ENCODE data around the gene OSGEP.

DNA sequence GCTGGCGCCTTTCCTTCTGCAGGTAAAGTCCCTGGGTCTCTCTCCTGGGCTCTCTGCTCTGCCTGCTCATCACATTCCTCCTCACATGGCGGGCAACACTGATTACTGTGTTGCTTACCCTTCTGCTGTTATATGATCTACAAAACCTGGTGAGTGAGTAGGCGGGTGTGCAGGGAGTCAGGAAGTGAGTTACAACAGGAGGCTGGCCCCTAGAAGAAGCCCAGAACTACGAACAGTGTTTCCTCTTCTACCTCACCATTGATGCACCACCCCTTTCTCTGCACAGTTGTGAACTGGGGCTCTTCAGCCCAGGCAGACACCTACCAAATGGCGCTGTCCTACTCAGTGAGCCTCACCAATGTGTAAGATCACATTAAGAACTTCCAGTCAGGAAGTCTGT is 13.7 kb downstream of the OSGEP start:
- TF ChIP-seq, protein P1, sequence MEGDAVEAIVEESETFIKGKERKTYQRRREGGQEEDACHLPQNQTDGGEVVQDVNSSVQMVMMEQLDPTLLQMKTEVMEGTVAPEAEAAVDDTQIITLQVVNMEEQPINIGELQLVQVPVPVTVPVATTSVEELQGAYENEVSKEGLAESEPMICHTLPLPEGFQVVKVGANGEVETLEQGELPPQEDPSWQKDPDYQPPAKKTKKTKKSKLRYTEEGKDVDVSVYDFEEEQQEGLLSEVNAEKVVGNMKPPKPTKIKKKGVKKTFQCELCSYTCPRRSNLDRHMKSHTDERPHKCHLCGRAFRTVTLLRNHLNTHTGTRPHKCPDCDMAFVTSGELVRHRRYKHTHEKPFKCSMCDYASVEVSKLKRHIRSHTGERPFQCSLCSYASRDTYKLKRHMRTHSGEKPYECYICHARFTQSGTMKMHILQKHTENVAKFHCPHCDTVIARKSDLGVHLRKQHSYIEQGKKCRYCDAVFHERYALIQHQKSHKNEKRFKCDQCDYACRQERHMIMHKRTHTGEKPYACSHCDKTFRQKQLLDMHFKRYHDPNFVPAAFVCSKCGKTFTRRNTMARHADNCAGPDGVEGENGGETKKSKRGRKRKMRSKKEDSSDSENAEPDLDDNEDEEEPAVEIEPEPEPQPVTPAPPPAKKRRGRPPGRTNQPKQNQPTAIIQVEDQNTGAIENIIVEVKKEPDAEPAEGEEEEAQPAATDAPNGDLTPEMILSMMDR (IDR thresholded peaks at IDR 0.05): no peak
- TF ChIP-seq POLR2A (IDR thresholded peaks at IDR 0.05): no peak
- no peak for TF ChIP-seq POLR2AphosphoS5 (IDR thresholded peaks at IDR 0.05; ENCODE audit: insufficient read depth in 1 of 2, low read depth in 1 of 2)
